ENCODE results near the gene CCL19.

DNA sequence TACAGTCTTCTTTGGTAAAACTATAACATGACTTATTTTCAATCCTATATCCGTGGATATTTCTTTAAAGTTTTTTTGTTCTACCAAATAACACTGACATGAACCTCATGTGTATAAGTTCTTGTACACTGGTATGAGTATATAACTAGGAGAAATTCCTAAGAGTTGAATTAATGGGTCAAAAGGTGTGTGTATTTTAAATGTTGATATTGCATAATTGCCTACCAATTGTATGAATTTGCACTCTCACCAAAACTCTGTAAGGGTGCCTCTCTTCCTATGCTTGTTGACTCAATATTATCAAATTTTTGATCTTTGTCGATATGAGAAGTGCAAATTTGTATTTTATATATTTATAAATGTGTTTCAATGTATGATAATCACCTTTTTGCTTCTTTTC, 41.8 kb upstream of the CCL19 start:
- TF ChIP-seq, protein P1, sequence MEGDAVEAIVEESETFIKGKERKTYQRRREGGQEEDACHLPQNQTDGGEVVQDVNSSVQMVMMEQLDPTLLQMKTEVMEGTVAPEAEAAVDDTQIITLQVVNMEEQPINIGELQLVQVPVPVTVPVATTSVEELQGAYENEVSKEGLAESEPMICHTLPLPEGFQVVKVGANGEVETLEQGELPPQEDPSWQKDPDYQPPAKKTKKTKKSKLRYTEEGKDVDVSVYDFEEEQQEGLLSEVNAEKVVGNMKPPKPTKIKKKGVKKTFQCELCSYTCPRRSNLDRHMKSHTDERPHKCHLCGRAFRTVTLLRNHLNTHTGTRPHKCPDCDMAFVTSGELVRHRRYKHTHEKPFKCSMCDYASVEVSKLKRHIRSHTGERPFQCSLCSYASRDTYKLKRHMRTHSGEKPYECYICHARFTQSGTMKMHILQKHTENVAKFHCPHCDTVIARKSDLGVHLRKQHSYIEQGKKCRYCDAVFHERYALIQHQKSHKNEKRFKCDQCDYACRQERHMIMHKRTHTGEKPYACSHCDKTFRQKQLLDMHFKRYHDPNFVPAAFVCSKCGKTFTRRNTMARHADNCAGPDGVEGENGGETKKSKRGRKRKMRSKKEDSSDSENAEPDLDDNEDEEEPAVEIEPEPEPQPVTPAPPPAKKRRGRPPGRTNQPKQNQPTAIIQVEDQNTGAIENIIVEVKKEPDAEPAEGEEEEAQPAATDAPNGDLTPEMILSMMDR (IDR thresholded peaks at IDR 0.05): no peak
- TF ChIP-seq POLR2A (IDR thresholded peaks at IDR 0.05): no peak
- no peak for TF ChIP-seq EP300 (IDR thresholded peaks at IDR 0.05)
- no peak for TF ChIP-seq POLR2AphosphoS5 (IDR thresholded peaks at IDR 0.05)
